Panc1 (cell line): ENCODE results near the gene PDZRN4. TPM values are rescaled to one million over a fixed set of nuclear protein-coding genes. Genes with fewer than 3 reads are reported as not detected.

Experiments used
- ATAC-seq: fragments of 200-7000 bp; cut with Tn5 transposase; 2 replicates; pipeline ENCODE4 v1.9.1; 2020; ENCODE audit warnings: mild to moderate bottlenecking, moderate library complexity
- BruUV-seq: library from RNA; stranded (reverse); fragments of 400-500 nt; replicated peaks from 2 replicates; lab custom pipeline; 2021; lab: Mats Ljungman, UMichigan
- CTCF ChIA-PET: fragments of 300-600 bp; sonication (Branson Sonifier 250); formaldehyde crosslinking; loops from one replicate; lab custom pipeline; 2022; ENCODE audit warnings: antibody characterized with exemption; lab: Charles Lee
- POLR2A ChIA-PET: fragments of 300-600 bp; sonication (Branson Sonifier 250); formaldehyde crosslinking; loops from one replicate; lab custom pipeline; 2022; ENCODE audit warnings: antibody characterized with exemption; lab: Charles Lee
- DNase-seq: peaks from one replicate; pipeline ENCODE4 v3.0.0-alpha.2; 2010; ENCODE audit warnings: low read depth, low spot score
- H3K27ac ChIP-seq: 2 replicates; pipeline ENCODE4 v1.5.1; 2011; ENCODE audit warnings: mild to moderate bottlenecking, low read length, inconsistent platforms
- H3K27me3 ChIP-seq: fragments of 200-500 bp; sonication (Bioruptor generic); 2 replicates; pipeline ENCODE4 v1.6.0; 2014; ENCODE audit warnings: low read length, inconsistent platforms; ENCODE audit not compliant: control insufficient read depth, insufficient read depth
- H3K36me3 ChIP-seq: fragments of 200-500 bp; sonication (Bioruptor generic); 2 replicates; pipeline ENCODE4 v1.5.1; 2014; ENCODE audit warnings: inconsistent platforms, mild to moderate bottlenecking, low read length, moderate library complexity; ENCODE audit not compliant: control insufficient read depth, insufficient read depth
- H3K4me1 ChIP-seq: 2 replicates; pipeline ENCODE4 v1.5.1; 2011; ENCODE audit warnings: inconsistent platforms, mild to moderate bottlenecking, low read length, moderate library complexity; ENCODE audit not compliant: control insufficient read depth, insufficient read depth
- H3K4me3 ChIP-seq, 2 experiments: 2 replicates each; pipeline ENCODE4 v1.5.1; 2011 to 2012; ENCODE audit warnings: low read depth in 2 of 2, low read length in 2 of 2, mild to moderate bottlenecking in 2 of 2, inconsistent platforms in 1 of 2, moderate library complexity in 1 of 2
- H3K9me3 ChIP-seq: fragments of 200-500 bp; sonication (Bioruptor generic); 2 replicates; pipeline ENCODE4 v1.5.1; 2014; ENCODE audit warnings: low read depth, mild to moderate bottlenecking, inconsistent platforms, low read length, moderate library complexity; ENCODE audit not compliant: control insufficient read depth, insufficient read depth
- POLR2AphosphoS5 ChIP-seq: IDR thresholded peaks from 2 replicates; pipeline ENCODE4 v1.6.1; 2012; ENCODE audit warnings: mild to moderate bottlenecking, low read depth, low read length, moderate library complexity
- SIN3A ChIP-seq: IDR thresholded peaks from 2 replicates; pipeline ENCODE4 v1.6.1; 2012; ENCODE audit warnings: low read depth, mild to moderate bottlenecking, low read length, moderate library complexity, borderline replicate concordance; ENCODE audit not compliant: insufficient read depth
- TCF7L2 ChIP-seq: IDR thresholded peaks from 2 replicates; pipeline ENCODE4 v1.6.1; 2011; ENCODE audit warnings: mild to moderate bottlenecking, low read depth, low read length, inconsistent platforms
- in situ Hi-C: cut with HindIII; loops from 2 replicates; pipeline ENCODE4 v1.10.0; 2016; ENCODE audit warnings: low sequenced_read_pairs, low pct_unique_long_range_greater_than_20kb
- intact Hi-C: fragments of 100-400 bp; cut with micrococcal nuclease; formaldehyde crosslinking; loops from one replicate; pipeline ENCODE4 v1.10.0; 2022; ENCODE audit not compliant: unreplicated experiment
- total RNA-seq: library from RNA; stranded (reverse); gene quantifications from one replicate; pipeline ENCODE4 v1.2.1, GENCODE V29; 2021; ENCODE audit not compliant: unreplicated experiment
- TF ChIP-seq, protein P1 (sequence below): fragments of 450-650 bp; IDR thresholded peaks from 2 replicates; pipeline ENCODE4 v1.5.1; 2017; ENCODE audit warnings: mild to moderate bottlenecking
- TF ChIP-seq, protein P2 (sequence below), 2 experiments: IDR thresholded peaks; 2 replicates each; pipeline ENCODE4 v1.6.1; 2011 to 2012; ENCODE audit warnings: low read depth in 2 of 2, control low read depth in 1 of 2, low read length in 1 of 2, mild to moderate bottlenecking in 1 of 2, moderate library complexity in 1 of 2; ENCODE audit not compliant: insufficient read depth in 1 of 2

Gene PDZRN4
- total RNA-seq, 1 experiment from 2014 or later, result not detected

DNA sequence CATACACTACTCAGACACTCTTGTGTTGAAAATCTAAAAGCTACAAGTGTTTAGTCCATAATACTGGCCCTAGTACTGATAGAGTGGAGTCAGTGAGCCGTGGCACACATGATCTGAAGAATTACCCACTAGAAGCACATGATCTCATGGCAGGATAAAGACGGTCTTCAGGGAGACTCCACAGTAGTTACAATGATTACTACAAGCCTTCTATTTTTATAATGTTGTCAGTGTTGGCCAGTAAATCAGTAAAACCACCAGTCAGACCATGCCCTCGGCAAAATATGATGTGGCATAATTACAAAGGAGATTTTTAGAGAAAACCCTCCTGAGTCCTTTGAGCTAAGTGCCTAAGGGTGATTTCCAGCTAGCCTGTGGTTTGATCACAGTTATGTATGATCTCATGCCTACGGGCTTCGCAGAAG is 114.9 kb downstream of the PDZRN4 start:
- TF ChIP-seq SIN3A (no peak), POLR2AphosphoS5 (no peak), TCF7L2 (no peak)
- TF ChIP-seq, protein P1, sequence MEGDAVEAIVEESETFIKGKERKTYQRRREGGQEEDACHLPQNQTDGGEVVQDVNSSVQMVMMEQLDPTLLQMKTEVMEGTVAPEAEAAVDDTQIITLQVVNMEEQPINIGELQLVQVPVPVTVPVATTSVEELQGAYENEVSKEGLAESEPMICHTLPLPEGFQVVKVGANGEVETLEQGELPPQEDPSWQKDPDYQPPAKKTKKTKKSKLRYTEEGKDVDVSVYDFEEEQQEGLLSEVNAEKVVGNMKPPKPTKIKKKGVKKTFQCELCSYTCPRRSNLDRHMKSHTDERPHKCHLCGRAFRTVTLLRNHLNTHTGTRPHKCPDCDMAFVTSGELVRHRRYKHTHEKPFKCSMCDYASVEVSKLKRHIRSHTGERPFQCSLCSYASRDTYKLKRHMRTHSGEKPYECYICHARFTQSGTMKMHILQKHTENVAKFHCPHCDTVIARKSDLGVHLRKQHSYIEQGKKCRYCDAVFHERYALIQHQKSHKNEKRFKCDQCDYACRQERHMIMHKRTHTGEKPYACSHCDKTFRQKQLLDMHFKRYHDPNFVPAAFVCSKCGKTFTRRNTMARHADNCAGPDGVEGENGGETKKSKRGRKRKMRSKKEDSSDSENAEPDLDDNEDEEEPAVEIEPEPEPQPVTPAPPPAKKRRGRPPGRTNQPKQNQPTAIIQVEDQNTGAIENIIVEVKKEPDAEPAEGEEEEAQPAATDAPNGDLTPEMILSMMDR, result no peak
- TF ChIP-seq, protein P2, sequence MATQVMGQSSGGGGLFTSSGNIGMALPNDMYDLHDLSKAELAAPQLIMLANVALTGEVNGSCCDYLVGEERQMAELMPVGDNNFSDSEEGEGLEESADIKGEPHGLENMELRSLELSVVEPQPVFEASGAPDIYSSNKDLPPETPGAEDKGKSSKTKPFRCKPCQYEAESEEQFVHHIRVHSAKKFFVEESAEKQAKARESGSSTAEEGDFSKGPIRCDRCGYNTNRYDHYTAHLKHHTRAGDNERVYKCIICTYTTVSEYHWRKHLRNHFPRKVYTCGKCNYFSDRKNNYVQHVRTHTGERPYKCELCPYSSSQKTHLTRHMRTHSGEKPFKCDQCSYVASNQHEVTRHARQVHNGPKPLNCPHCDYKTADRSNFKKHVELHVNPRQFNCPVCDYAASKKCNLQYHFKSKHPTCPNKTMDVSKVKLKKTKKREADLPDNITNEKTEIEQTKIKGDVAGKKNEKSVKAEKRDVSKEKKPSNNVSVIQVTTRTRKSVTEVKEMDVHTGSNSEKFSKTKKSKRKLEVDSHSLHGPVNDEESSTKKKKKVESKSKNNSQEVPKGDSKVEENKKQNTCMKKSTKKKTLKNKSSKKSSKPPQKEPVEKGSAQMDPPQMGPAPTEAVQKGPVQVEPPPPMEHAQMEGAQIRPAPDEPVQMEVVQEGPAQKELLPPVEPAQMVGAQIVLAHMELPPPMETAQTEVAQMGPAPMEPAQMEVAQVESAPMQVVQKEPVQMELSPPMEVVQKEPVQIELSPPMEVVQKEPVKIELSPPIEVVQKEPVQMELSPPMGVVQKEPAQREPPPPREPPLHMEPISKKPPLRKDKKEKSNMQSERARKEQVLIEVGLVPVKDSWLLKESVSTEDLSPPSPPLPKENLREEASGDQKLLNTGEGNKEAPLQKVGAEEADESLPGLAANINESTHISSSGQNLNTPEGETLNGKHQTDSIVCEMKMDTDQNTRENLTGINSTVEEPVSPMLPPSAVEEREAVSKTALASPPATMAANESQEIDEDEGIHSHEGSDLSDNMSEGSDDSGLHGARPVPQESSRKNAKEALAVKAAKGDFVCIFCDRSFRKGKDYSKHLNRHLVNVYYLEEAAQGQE (IDR thresholded peaks at IDR 0.05; ENCODE audit: insufficient read depth in 1 of 2, low read depth in 2 of 2, low read length in 1 of 2), result no peak
- no TSS peak for BruUV-seq
- H3K36me3 ChIP-seq, result no peaks in the 10 kb centered on the region
- no peak overlapping the region for H3K4me3 ChIP-seq
- ATAC-seq (no peak), DNase-seq (no peak)
- ChIA-PET POLR2A (no interaction called here), CTCF (no interaction called here)
- intact Hi-C loops (no loop called here), in situ Hi-C loops (no loop called here)
- H3K9me3 ChIP-seq, result no peaks in the 10 kb centered on the region
- H3K27me3 ChIP-seq, result no peaks in the 10 kb centered on the region
- no peaks in the 10 kb centered on the region for H3K4me1 ChIP-seq
- H3K27ac ChIP-seq, result no peak overlapping the region

DNA sequence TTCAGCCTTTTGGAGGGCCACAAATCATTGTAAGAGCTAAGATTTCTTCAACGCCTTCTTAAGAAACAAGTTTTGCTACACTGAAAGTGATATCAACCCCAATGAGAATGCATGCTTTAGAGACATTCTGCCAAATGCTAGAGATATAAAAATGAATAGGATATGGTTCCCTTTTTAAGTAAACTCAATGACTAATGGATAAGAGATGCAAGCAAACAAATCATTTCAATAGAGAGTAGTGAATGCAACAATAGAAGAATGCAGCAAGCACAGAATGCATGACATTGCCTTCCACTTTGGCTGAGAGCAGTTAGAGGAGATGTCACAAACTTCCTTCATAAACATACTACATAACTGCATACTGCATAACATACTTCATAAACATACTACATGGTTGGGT is 116.4 kb downstream of the PDZRN4 start:
- in situ Hi-C loops, result no loop called here
- Histone ChIP-seq H3K27me3 (no peaks in the 10 kb centered on the region), H3K36me3 (no peaks in the 10 kb centered on the region), H3K27ac (no peak overlapping the region), H3K9me3 (no peaks in the 10 kb centered on the region), H3K4me3 (no peak overlapping the region), H3K4me1 (no peaks in the 10 kb centered on the region)
- intact Hi-C loops, result no loop called here
- ATAC-seq, result no peak
- ChIA-PET CTCF (no interaction called here), POLR2A (no interaction called here)
- TF ChIP-seq, protein P1, result no peak
- TF ChIP-seq, protein P2 (IDR thresholded peaks at IDR 0.05; ENCODE audit: insufficient read depth in 1 of 2, low read depth in 2 of 2, low read length in 1 of 2), result no peak
- TF ChIP-seq TCF7L2 (no peak), POLR2AphosphoS5 (no peak), SIN3A (no peak)
- BruUV-seq, result no TSS peak
- DNase-seq, result no peak
